PC-3 (cell line): ENCODE results near the gene GDI2. TPM values are rescaled to one million over a fixed set of nuclear protein-coding genes. Genes with fewer than 3 reads are reported as not detected.

Source experiments
- ATAC-seq: fragments of 200-7000 bp; cut with Tn5 transposase; 2 replicates; pipeline ENCODE4 v1.9.1; 2020; ENCODE audit warnings: mild to moderate bottlenecking, moderate library complexity
- BruUV-seq: library from RNA; stranded (reverse); fragments of 400-500 nt; replicated peaks from 2 replicates; lab custom pipeline; 2021; lab: Mats Ljungman, UMichigan
- CTCF ChIA-PET: fragments of 300-600 bp; sonication (Branson Sonifier 250); formaldehyde crosslinking; loops from one replicate; lab custom pipeline; 2022; ENCODE audit warnings: antibody characterized with exemption; lab: Charles Lee
- POLR2A ChIA-PET: fragments of 300-600 bp; sonication (Branson Sonifier 250); formaldehyde crosslinking; loops from one replicate; lab custom pipeline; 2022; ENCODE audit warnings: antibody characterized with exemption; ENCODE audit not compliant: unreplicated experiment; lab: Charles Lee
- DNase-seq: peaks from one replicate; pipeline ENCODE4 v3.0.0-alpha.2; 2015
- H2AFZ ChIP-seq: fragments of 300-600 bp; sonication (generic); 2 replicates; pipeline ENCODE4 v1.6.0; 2016; ENCODE audit warnings: antibody characterized with exemption, low read length
- H3F3A ChIP-seq: fragments of 300-600 bp; sonication (generic); one replicate; pipeline ENCODE4 v1.6.0; 2017; ENCODE audit warnings: antibody characterized with exemption, low read length, control low read depth, mild to moderate bottlenecking; ENCODE audit not compliant: unreplicated experiment
- H3K27ac ChIP-seq: fragments of 300-600 bp; sonication (generic); 2 replicates; pipeline ENCODE4 v1.5.1; 2016; ENCODE audit warnings: mild to moderate bottlenecking, low read length
- H3K27me3 ChIP-seq: fragments of 300-600 bp; sonication (generic); 2 replicates; pipeline ENCODE4 v1.6.1; 2016; ENCODE audit warnings: low read length, mixed read lengths
- H3K36me3 ChIP-seq: fragments of 300-600 bp; sonication (generic); 2 replicates; pipeline ENCODE4 v1.6.1; 2016; ENCODE audit warnings: low read depth, mixed run types, low read length, mixed read lengths
- H3K4me1 ChIP-seq: fragments of 300-600 bp; sonication (generic); 2 replicates; pipeline ENCODE4 v1.5.1; 2016; ENCODE audit warnings: low read length; ENCODE audit not compliant: insufficient read depth
- H3K4me2 ChIP-seq: fragments of 300-600 bp; sonication (generic); 2 replicates; pipeline ENCODE4 v1.6.0; 2016; ENCODE audit warnings: low read length
- H3K4me3 ChIP-seq: fragments of 300-600 bp; sonication (generic); 2 replicates; pipeline ENCODE4 v1.5.1; 2016; ENCODE audit warnings: mild to moderate bottlenecking, low read length, mixed read lengths
- H3K79me2 ChIP-seq: fragments of 300-600 bp; sonication (generic); 2 replicates; pipeline ENCODE4 v1.6.1; 2017; ENCODE audit warnings: low read length, mixed read lengths
- H3K9ac ChIP-seq: fragments of 300-600 bp; sonication (generic); 2 replicates; pipeline ENCODE4 v1.6.0; 2016; ENCODE audit warnings: mild to moderate bottlenecking, low read length
- H3K9me2 ChIP-seq: fragments of 300-600 bp; sonication (generic); replicated peaks from 2 replicates; pipeline ENCODE4 v1.6.1; 2016; ENCODE audit warnings: mixed run types, low read length, mixed read lengths
- H3K9me3 ChIP-seq: fragments of 300-600 bp; sonication (generic); 2 replicates; pipeline ENCODE4 v1.6.1; 2016; ENCODE audit warnings: low read length, mixed read lengths
- H4K20me1 ChIP-seq: fragments of 300-600 bp; sonication (generic); 2 replicates; pipeline ENCODE4 v1.6.1; 2016; ENCODE audit warnings: low read length, mixed read lengths
- EZH2 ChIP-seq: fragments of 300-600 bp; sonication (generic); IDR thresholded peaks from one replicate; pipeline ENCODE4 v1.6.1; 2017; ENCODE audit warnings: antibody characterized with exemption, mild to moderate bottlenecking, low read length; ENCODE audit not compliant: unreplicated experiment
- EZH2phosphoT487 ChIP-seq: fragments of 300-600 bp; sonication (generic); IDR thresholded peaks from 2 replicates; pipeline ENCODE4 v1.6.1; 2018; ENCODE audit warnings: mild to moderate bottlenecking, antibody characterized with exemption, low read length, borderline replicate concordance
- intact Hi-C: fragments of 100-400 bp; cut with micrococcal nuclease; formaldehyde crosslinking; loops from 2 replicates; pipeline ENCODE4 v1.9.0; 2023
- total RNA-seq: library from RNA; depleted of rRNA; stranded (reverse); fragments of >200 nt; gene quantifications from 2 replicates; pipeline ENCODE4 v1.2.3, GENCODE V29; 2014
- TF ChIP-seq, protein P1 (sequence below): fragments of 300-600 bp; sonication (generic); conservative IDR thresholded peaks from 2 replicates; pipeline ENCODE4 v1.5.1; 2017; ENCODE audit warnings: antibody characterized with exemption, low read depth, mild to moderate bottlenecking, low read length

GDI2 gene
- total RNA-seq, 1 experiment from 2014 or later, result 122 TPM

DNA sequence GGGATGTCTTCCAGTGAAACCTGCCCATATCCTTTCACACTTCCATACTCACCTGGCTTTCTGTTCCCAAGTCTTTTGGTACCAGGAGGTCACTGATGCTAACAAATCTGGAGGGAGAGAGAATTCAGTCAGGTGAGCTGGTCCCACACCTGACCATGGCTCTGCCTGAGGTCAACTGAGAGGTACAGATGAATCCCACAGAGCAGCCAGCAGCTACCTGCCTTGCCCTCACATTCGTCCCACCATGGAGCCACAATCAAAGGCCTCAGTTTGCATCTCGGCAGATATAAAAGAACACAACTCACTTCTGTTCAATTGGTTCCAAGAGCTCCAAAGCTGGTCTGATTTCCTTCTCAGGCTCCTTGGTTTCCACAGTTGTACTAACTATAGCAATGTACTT lies 47.0 kb downstream of the GDI2 start:
- H3K4me2 ChIP-seq, result no peak overlapping the region
- no peaks in the 10 kb centered on the region for H3F3A ChIP-seq
- no TSS peak for BruUV-seq
- H4K20me1 ChIP-seq, result no peaks in the 10 kb centered on the region
- no peaks in the 10 kb centered on the region for H3K9me3 ChIP-seq
- H3K4me1 ChIP-seq, result no peaks in the 10 kb centered on the region
- TF ChIP-seq EZH2, result no peak
- TF ChIP-seq EZH2phosphoT487, result no peak
- TF ChIP-seq, protein P1, sequence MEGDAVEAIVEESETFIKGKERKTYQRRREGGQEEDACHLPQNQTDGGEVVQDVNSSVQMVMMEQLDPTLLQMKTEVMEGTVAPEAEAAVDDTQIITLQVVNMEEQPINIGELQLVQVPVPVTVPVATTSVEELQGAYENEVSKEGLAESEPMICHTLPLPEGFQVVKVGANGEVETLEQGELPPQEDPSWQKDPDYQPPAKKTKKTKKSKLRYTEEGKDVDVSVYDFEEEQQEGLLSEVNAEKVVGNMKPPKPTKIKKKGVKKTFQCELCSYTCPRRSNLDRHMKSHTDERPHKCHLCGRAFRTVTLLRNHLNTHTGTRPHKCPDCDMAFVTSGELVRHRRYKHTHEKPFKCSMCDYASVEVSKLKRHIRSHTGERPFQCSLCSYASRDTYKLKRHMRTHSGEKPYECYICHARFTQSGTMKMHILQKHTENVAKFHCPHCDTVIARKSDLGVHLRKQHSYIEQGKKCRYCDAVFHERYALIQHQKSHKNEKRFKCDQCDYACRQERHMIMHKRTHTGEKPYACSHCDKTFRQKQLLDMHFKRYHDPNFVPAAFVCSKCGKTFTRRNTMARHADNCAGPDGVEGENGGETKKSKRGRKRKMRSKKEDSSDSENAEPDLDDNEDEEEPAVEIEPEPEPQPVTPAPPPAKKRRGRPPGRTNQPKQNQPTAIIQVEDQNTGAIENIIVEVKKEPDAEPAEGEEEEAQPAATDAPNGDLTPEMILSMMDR, result no peak
- ATAC-seq (no peak), DNase-seq (no peak)
- H3K79me2 ChIP-seq, result no peaks in the 10 kb centered on the region
- H3K9ac ChIP-seq, result no peak overlapping the region
- peaks cover 18% of the 10 kb centered on the region; the same call in 1 of the 2 replicates for H3K36me3 ChIP-seq
- ChIA-PET POLR2A (no interaction called here), CTCF (no interaction called here)
- no peak overlapping the region for H3K27ac ChIP-seq
- no peaks in the 10 kb centered on the region for H3K9me2 ChIP-seq
- no peaks in the 10 kb centered on the region for H3K27me3 ChIP-seq
- H3K4me3 ChIP-seq, result no peak overlapping the region
- no peak overlapping the region for H2AFZ ChIP-seq
- intact Hi-C loops, result no loop called here

DNA sequence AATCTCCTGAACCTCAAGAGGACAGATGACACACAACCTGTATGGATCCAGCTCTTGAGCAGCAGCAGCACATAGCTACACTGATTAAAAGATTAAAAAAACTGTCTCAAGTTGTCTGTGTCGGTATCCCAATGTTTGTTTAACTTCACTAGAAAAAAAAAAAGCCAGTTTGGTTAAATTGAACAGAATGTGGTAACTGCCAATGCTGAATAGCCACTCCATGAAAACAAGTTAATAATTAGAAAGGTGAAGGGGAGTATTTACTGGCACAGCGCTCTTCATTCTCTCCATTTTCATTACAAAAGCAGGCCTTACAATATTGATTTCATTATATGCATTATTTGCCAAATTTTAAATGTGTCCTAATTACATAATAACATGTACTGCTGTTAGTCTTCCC lies 47.6 kb downstream of the GDI2 start:
- ATAC-seq (no peak), DNase-seq (no peak)
- H2AFZ ChIP-seq, result no peak overlapping the region
- TF ChIP-seq EZH2phosphoT487 (no peak), EZH2 (no peak)
- TF ChIP-seq, protein P1, result no peak
- H3K27me3 ChIP-seq, result no peaks in the 10 kb centered on the region
- no TSS peak for BruUV-seq
- no peaks in the 10 kb centered on the region for H3K79me2 ChIP-seq
- H4K20me1 ChIP-seq, result no peaks in the 10 kb centered on the region
- H3K9me2 ChIP-seq, result no peaks in the 10 kb centered on the region
- no peaks in the 10 kb centered on the region for H3F3A ChIP-seq
- intact Hi-C loops, result no loop called here
- H3K9ac ChIP-seq, result no peak overlapping the region
- H3K36me3 ChIP-seq, result peaks cover 18% of the 10 kb centered on the region; the same call in 1 of the 2 replicates
- no peaks in the 10 kb centered on the region for H3K4me1 ChIP-seq
- CTCF ChIA-PET, result no interaction called here
- no peak overlapping the region for H3K27ac ChIP-seq
- H3K4me3 ChIP-seq, result no peak overlapping the region
- H3K9me3 ChIP-seq, result no peaks in the 10 kb centered on the region
- POLR2A ChIA-PET, result no interaction called here
- H3K4me2 ChIP-seq, result no peak overlapping the region

DNA sequence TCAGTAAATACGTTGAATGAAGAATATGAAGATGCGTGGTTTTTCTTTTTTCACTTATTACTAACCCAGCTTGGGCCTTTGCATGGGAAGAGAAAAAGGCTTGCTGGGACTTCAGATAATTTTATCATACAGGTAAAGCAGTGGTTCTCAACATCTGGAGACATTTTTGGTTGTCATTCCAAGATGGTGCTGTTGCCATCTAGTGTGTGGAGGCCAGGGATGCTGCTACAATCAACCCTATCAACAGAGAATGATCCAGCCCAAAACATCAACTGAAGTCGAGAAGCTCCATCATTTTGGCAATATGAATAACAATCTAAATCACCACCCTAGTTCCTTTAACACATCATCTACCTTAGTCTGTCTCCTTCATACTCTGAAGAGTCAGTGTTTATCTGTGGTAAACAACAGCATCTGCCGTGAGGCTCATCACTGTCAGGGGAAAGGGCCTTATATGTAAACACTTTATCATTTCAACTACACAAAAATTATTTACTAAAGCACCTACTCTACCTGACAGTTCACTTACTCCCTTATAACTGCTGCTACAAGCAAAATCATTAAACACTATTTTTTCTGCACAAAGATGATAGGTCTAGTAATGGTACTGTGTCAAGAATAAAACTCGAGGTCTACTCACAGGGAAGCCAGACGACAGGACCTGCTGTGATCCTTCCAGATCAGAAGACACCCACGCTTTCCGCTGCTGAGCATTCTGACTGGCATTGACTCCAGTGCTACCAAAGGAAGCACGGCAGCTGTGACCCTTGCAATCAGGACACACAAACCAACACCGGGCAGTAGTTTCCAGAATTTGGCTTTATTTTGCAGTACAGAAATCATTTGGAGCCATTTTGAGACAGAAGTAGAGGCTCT lies 48.6 kb downstream of the GDI2 start:
- H4K20me1 ChIP-seq, result no peaks in the 10 kb centered on the region

More for the DNA sequence above, 48.6 kb downstream of the GDI2 start:
- BruUV-seq, result no TSS peak
- no peak for DNase-seq
- no peaks in the 10 kb centered on the region for H3K9me2 ChIP-seq
- H3K9me3 ChIP-seq, result no peaks in the 10 kb centered on the region
- H3K27me3 ChIP-seq, result no peaks in the 10 kb centered on the region
- no peak overlapping the region for H3K4me3 ChIP-seq
- no peaks in the 10 kb centered on the region for H3F3A ChIP-seq
- peaks cover 18% of the 10 kb centered on the region; the same call in 1 of the 2 replicates for H3K36me3 ChIP-seq
- intact Hi-C loops, result no loop called here
- no peak for ATAC-seq
- ChIA-PET POLR2A (no interaction called here), CTCF (no interaction called here)
- H3K4me1 ChIP-seq, result no peaks in the 10 kb centered on the region
- TF ChIP-seq, protein P1, result peak; percentile 29
- TF ChIP-seq EZH2, result no peak
- no peak overlapping the region for H3K4me2 ChIP-seq
- no peak overlapping the region for H2AFZ ChIP-seq
- H3K27ac ChIP-seq, result no peak overlapping the region
- H3K9ac ChIP-seq, result no peak overlapping the region
- H3K79me2 ChIP-seq, result no peaks in the 10 kb centered on the region
